Measurements from ENCODE around the gene LYG1.
"Not testable (repeated sequence)": the region's sequence is repeated elsewhere in the genome, so short reads cannot be mapped to it uniquely, and the experiment has no call there.

LYG1 gene

DNA sequence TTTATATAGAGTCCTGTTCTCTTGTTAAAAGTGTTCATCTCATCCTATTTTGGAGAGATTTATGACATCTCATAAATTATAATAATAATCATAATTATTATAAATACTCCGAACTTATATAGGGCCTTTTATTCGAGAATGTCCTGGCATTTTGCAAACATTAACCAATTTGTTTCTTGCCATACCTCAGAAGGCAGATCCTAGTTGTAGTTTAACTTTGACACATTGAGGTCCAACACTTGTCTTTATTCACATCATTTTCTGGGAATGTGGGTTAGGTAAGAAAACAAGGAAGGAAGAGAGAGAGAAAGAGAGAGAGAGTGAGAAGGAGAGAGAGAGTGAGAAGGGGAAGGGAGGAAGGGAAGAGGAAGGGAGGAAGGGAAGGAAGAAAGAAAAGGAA is at the start of gene LYG1:
Gene LYG1 (minus strand): TSS at position 101 of the 400 bp plus-strand sequence. CDS start 5,527 bp downstream, outside the sequence.
- DNase-seq (ENCODE audit: low read depth, low spot score); in situ Hi-C loops (cut with HindIII; ENCODE audit: low sequenced_read_pairs); H3K4me3 ChIP-seq (ENCODE audit: low read depth, low read length): not testable (repeated sequence)

DNA sequence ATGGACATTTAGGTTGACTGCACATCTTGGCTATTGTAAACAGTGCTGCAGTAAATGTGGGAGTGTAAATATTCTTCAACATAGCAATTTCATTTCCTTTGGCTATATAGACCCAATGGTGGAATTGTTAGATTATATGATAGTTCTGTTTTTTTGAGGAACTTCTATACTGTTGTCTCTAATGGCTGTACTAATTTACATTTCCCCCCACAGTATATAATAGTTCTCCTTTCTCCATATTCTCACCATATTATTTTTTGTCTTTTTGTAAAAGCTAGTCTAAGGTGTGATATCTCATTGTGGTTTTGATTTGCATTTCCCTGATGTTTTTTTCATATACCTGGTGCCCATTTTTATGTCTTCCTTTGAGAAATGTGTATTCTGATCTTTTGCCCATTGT is 49.2 kb upstream of the LYG1 start:
- no peak overlapping the region for H3K4me3 ChIP-seq (ENCODE audit: low read depth, low read length)
- TF ChIP-seq, protein P1, sequence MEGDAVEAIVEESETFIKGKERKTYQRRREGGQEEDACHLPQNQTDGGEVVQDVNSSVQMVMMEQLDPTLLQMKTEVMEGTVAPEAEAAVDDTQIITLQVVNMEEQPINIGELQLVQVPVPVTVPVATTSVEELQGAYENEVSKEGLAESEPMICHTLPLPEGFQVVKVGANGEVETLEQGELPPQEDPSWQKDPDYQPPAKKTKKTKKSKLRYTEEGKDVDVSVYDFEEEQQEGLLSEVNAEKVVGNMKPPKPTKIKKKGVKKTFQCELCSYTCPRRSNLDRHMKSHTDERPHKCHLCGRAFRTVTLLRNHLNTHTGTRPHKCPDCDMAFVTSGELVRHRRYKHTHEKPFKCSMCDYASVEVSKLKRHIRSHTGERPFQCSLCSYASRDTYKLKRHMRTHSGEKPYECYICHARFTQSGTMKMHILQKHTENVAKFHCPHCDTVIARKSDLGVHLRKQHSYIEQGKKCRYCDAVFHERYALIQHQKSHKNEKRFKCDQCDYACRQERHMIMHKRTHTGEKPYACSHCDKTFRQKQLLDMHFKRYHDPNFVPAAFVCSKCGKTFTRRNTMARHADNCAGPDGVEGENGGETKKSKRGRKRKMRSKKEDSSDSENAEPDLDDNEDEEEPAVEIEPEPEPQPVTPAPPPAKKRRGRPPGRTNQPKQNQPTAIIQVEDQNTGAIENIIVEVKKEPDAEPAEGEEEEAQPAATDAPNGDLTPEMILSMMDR (IDR thresholded peaks at IDR 0.05; ENCODE audit: low read depth, low read length): no peak
- no peak for DNase-seq (ENCODE audit: low read depth, low spot score)
- in situ Hi-C loops (cut with HindIII; ENCODE audit: low sequenced_read_pairs): no loop called here

DNA sequence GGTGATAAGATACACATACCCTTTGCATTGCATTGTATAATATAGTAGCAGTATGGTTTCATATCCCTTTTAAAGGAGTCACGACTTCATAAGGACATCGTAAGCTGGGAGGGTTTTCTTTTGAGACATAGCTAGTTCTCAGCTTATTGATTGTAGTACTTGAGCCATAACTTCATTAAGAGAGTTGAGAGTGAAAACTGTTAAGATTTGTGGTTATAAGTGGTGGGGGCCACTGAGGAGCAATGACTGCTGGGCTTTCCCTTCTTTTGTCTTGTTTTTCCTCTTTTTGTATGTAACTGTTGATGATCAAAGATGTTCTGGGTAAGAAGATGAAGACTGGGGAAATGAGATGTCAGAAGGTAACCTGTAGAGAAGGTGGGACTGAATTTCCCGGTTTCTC is 47.2 kb upstream of the LYG1 start:
- H3K4me3 ChIP-seq (ENCODE audit: low read depth, low read length): no peak overlapping the region
- TF ChIP-seq, protein P1 (IDR thresholded peaks at IDR 0.05; ENCODE audit: low read depth, low read length): no peak
- DNase-seq (ENCODE audit: low read depth, low spot score): no peak
- in situ Hi-C loops (cut with HindIII; ENCODE audit: low sequenced_read_pairs): no loop called here

DNA sequence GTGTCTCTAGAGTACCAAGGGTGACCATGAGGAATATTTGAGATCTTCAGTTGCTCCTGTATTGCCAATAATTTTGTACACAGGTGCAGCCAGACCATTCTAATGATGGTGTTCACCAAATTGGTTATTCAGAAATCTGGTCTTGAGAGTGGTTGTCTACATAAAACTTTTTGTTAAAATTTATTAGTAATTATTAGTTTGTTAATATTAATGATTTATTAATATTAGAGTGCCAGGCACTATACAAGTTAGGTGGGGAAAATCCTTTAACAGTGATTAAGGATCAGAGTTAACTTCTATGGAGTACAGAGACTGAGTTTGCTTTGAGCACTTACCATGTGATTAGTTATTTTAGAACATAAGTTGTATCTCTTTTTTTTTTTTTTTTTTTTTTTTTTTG is 45.2 kb upstream of the LYG1 start:
- in situ Hi-C loops (cut with HindIII; ENCODE audit: low sequenced_read_pairs): no loop called here
- TF ChIP-seq, protein P1 (IDR thresholded peaks at IDR 0.05; ENCODE audit: low read depth, low read length): no peak
- DNase-seq (ENCODE audit: low read depth, low spot score): no peak
- no peak overlapping the region for H3K4me3 ChIP-seq (ENCODE audit: low read depth, low read length)

DNA sequence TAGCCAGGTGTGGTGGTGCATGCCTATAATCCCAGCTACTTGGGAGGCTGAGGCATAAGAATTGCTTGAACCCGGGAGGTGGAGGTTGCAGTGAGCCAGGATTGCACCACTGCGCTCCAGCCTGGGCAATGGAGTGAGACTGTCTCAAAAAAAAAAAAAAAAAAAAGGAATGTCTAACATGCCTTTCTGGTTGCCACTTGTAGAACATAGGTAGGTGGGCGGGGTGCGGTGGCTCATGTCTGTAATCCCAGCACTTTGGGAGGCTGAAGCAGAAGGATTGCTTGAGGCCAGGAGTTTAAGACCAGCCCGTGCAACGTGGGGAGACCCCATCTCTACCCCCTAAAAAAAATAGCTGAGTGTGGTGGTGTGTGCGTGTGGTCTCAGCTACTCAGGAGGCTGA is 44.4 kb upstream of the LYG1 start:
- in situ Hi-C loops (cut with HindIII; ENCODE audit: low sequenced_read_pairs); DNase-seq (ENCODE audit: low read depth, low spot score); H3K4me3 ChIP-seq (ENCODE audit: low read depth, low read length): not testable (repeated sequence)

DNA sequence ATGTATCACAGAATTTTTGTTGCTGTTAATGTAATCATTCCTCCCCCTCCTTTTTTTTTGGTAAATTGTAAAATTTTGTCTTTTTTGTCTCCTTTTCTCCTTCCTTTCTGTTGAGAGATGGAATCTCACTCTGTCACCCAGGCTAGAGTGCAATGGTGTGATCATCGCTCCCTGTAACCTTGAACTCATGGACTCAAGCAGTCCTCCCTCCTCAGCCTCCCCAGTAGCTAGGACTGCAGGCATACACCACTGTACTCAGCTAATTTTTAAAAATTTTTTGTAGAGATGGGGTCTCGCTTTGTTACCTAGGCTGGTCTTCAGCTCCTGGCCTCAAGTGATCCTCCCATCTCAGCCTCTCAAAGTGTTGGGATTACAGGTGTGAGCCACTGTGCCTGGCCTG is 41.5 kb upstream of the LYG1 start:
- DNase-seq (ENCODE audit: low read depth, low spot score): no peak
- in situ Hi-C loops (cut with HindIII; ENCODE audit: low sequenced_read_pairs): no loop called here
- no peak overlapping the region for H3K4me3 ChIP-seq (ENCODE audit: low read depth, low read length)
- TF ChIP-seq, protein P1 (IDR thresholded peaks at IDR 0.05; ENCODE audit: low read depth, low read length): no peak

DNA sequence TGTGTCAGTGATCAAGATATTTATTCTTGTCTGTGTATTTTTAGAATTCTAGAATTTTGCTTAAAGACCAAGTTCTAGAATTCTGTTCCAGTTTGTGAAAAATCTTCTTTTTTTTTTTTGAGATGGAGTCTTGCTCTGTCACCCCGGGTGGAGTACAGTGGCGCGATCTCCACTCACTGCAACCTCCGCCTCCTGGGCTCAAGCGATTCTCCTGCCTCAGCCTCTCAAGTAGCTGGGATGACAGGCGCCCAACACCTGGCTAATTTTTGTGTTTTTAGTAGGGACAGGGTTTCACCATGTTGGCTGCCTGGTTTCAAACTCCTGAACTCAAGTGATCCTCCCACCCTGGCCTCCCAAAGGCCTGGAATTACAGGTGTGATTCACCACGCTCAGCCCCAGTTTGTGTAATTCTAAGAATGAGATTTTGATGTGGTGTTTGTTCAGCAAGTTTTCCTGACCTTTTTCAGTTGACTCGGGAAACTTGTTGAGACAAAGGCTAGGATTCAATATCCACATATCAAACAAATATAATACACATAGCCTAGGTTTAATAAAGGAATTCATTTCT is 39.8 kb upstream of the LYG1 start:
- no peak overlapping the region for H3K4me3 ChIP-seq (ENCODE audit: low read depth, low read length)
- TF ChIP-seq, protein P1 (IDR thresholded peaks at IDR 0.05; ENCODE audit: low read depth, low read length): no peak
- DNase-seq (ENCODE audit: low read depth, low spot score): no peak
- in situ Hi-C loops (cut with HindIII; ENCODE audit: low sequenced_read_pairs): no loop called here

DNA sequence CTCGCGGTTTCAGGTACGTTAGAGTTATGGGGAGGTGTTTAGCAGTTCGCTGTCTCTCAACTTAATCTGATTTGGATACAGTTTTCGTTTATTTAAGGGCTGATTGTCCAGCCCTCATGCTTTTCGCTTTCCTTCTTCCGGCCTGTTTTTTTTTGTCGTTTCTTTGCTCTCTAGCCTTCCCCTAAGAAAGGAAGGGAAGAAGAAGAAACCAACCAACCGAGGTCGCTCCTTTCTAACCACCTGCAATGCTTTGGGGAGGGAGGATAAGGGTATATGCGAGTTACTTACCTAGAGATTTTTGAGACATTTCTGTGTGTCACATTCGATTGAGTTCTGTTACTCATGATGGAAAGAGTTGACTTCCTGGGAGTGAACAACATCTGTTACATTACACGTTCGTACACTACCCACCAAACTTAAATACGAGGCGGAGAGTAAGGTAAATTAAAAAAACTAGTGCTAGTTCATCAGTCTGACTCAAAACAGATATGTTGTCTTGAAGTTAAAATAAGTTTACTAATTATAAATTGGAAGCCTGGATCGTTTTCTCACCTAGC is 37.1 kb upstream of the LYG1 start:
- DNase-seq (ENCODE audit: low read depth, low spot score): peak; percentile 14
- TF ChIP-seq, protein P1 (IDR thresholded peaks at IDR 0.05; ENCODE audit: low read depth, low read length): no peak
- in situ Hi-C loops (cut with HindIII; ENCODE audit: low sequenced_read_pairs): no loop called here
- H3K4me3 ChIP-seq (ENCODE audit: low read depth, low read length): peak overlapping the region; percentile 90

All from astrocyte of the spinal cord (primary cell).